CD8-positive, alpha-beta memory T cell (primary cell): ENCODE measurements around the gene ZDHHC9. TPM values are rescaled to one million over a fixed set of nuclear protein-coding genes. Genes with fewer than 3 reads are reported as not detected.

ENCODE experiments used
- CTCF ChIA-PET: fragments of 350-600 bp; sonication (Branson Sonifier 250); formaldehyde crosslinking; loops from one replicate; lab custom pipeline; 2021; ENCODE audit warnings: antibody characterized with exemption; lab: Charles Lee
- POLR2A ChIA-PET: fragments of 350-600 bp; sonication (Branson Sonifier 250); formaldehyde crosslinking; loops from one replicate; lab custom pipeline; 2021; ENCODE audit warnings: antibody characterized with exemption; lab: Charles Lee
- DNase-seq, 5 donors: peaks; one replicate each; pipeline versions ENCODE4 v3.0.0 to v3.0.0-alpha.2; 2020 to 2022; ENCODE audit warnings: mixed read lengths in 1 of 5
- H3K27ac ChIP-seq: one replicate; pipeline ENCODE4 v1.7.0; 2013; ENCODE audit warnings: low read depth, mild to moderate bottlenecking, low read length, moderate library complexity
- H3K27me3 ChIP-seq: 2 replicates; pipeline ENCODE4 v1.7.0; 2013; ENCODE audit warnings: low read length, mild to moderate bottlenecking; ENCODE audit not compliant: insufficient read depth, poor library complexity, severe bottlenecking
- H3K36me3 ChIP-seq: 2 replicates; pipeline ENCODE4 v1.7.0; 2013; ENCODE audit warnings: mild to moderate bottlenecking, low read length, moderate library complexity; ENCODE audit not compliant: insufficient read depth
- H3K4me1 ChIP-seq: 2 replicates; pipeline ENCODE4 v1.7.0; 2013; ENCODE audit warnings: mild to moderate bottlenecking, low read length, moderate library complexity; ENCODE audit not compliant: insufficient read depth
- H3K4me3 ChIP-seq: 2 replicates; pipeline ENCODE4 v1.7.0; 2013; ENCODE audit warnings: mild to moderate bottlenecking, low read length
- H3K9me3 ChIP-seq: 2 replicates; pipeline ENCODE4 v1.7.0; 2013; ENCODE audit warnings: mild to moderate bottlenecking, low read length
- H3K27ac Mint-ChIP-seq, 8 donors: one replicate each; pipeline ENCODE4 v1.8.0; 2020 to 2021; ENCODE audit warnings: mixed read lengths in 8 of 8, mild to moderate bottlenecking in 6 of 8, inconsistent platforms in 3 of 8, moderate library complexity in 3 of 8
- H3K27me3 Mint-ChIP-seq, 2 donors: one replicate each; pipeline ENCODE4 v1.8.0; 2020 to 2021; ENCODE audit warnings: mixed read lengths in 2 of 2, mild to moderate bottlenecking in 1 of 2, moderate library complexity in 1 of 2
- H3K36me3 Mint-ChIP-seq, 3 donors: one replicate each; pipeline ENCODE4 v1.8.0; 2020 to 2021; ENCODE audit warnings: mixed read lengths in 3 of 3, inconsistent platforms in 1 of 3, mild to moderate bottlenecking in 1 of 3
- H3K4me1 Mint-ChIP-seq, 3 donors: one replicate each; pipeline ENCODE4 v1.8.0; 2020 to 2021; ENCODE audit warnings: mixed read lengths in 3 of 3, inconsistent platforms in 1 of 3, mild to moderate bottlenecking in 1 of 3
- H3K4me3 Mint-ChIP-seq, 7 donors: one replicate each; pipeline ENCODE4 v1.8.0; 2020 to 2021; ENCODE audit warnings: mixed read lengths in 7 of 7, mild to moderate bottlenecking in 6 of 7, moderate library complexity in 4 of 7, inconsistent platforms in 2 of 7
- H3K9me3 Mint-ChIP-seq, 5 donors: one replicate each; pipeline ENCODE4 v1.8.0; 2020 to 2022; ENCODE audit warnings: mixed read lengths in 5 of 5, mild to moderate bottlenecking in 3 of 5, moderate library complexity in 2 of 5, inconsistent platforms in 1 of 5
- polyA plus RNA-seq: library from polyadenylated mRNA; unstranded; fragments of 300-500 nt; fragmentation: Illumina TruSeq; gene quantifications from one replicate; pipeline ENCODE4 v1.2.3, GENCODE V29; 2021
- total RNA-seq, 2 experiments: library from RNA; stranded (reverse); gene quantifications; one replicate each; pipeline ENCODE4 v1.2.3, GENCODE V29; 2021

The ZDHHC9 gene
- total and polyA plus RNA-seq, 3 experiments from 2014 or later: 4.6 to 11.5 (median 10.4) TPM

DNA sequence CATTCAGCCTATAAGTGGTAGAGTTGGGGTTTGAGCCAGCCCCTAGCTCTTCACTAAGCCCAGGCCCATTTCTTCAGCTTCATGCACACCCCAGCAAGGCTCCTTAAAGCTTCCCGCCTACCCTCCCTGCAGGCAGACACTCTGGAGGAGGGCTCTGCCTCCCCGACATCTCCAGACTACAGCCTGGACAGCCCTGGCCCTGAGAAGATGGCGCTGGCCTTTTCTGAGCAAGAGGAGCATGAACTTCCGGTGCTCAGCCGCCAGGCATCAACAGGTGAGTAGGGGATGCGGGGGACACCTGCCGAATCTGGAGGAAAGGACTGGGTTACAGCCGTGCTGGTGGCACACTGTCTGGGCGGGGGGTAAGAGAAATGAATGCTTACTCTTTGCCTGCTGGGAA is 52.9 kb downstream of the ZDHHC9 start:
- peaks cover 43% of the 10 kb centered on the region for H3K36me3 ChIP-seq
- peaks cover 0 to 5% of the 10 kb centered on the region in 2 donors for H3K27me3 Mint-ChIP-seq
- H3K27me3 ChIP-seq: no peaks in the 10 kb centered on the region
- H3K27ac ChIP-seq: no peak overlapping the region
- POLR2A ChIA-PET: interaction anchor here (1.3 kb wide), 1 partner anchor 23 kb away, joined by 6 read pairs; no protein-coding TSS in a partner anchor
- peaks cover 28 to 29% (median 29%) of the 10 kb centered on the region in 3 donors for H3K4me1 Mint-ChIP-seq
- CTCF ChIA-PET: interaction anchor here (1.1 kb wide), 1 partner anchor 31 kb away, joined by 4 read pairs; no protein-coding TSS in a partner anchor
- H3K9me3 Mint-ChIP-seq: no peaks in the 10 kb centered on the region
- no peak overlapping the region for H3K4me3 ChIP-seq
- H3K9me3 ChIP-seq: no peaks in the 10 kb centered on the region
- peak overlapping the region in 3 of 8 donors; percentile 66 to 91 (median 87) for H3K27ac Mint-ChIP-seq
- no peak overlapping the region for H3K4me3 Mint-ChIP-seq
- peaks cover 3 to 85% (median 10%) of the 10 kb centered on the region in 3 donors for H3K36me3 Mint-ChIP-seq
- no peak for DNase-seq
- peaks cover 17% of the 10 kb centered on the region for H3K4me1 ChIP-seq

- CTCF ChIA-PET: interaction anchor here (0.8 to 1.2 kb wide), 4 partner anchors 14 to 64 kb away, joined by 3 to 4 read pairs (median 3); no protein-coding TSS in a partner anchor
- Mint-ChIP-seq H3K27me3 (peaks cover 0 to 5% of the 10 kb centered on the region in 2 donors), H3K36me3 (peaks cover 7 to 85% (median 10%) of the 10 kb centered on the region in 3 donors), H3K9me3 (no peaks in the 10 kb centered on the region), H3K27ac (peak overlapping the region in 7 of 8 donors; percentile 61 to 91 (median 75)), H3K4me3 (no peak overlapping the region), H3K4me1 (peaks cover 34 to 36% (median 35%) of the 10 kb centered on the region in 3 donors)
- DNase-seq: no peak
- POLR2A ChIA-PET: interaction anchor here (1.3 kb wide), 1 partner anchor 23 kb away, joined by 6 read pairs; no protein-coding TSS in a partner anchor
- no peak overlapping the region for H3K27ac ChIP-seq
- no peak overlapping the region for H3K4me3 ChIP-seq
- H3K9me3 ChIP-seq: no peaks in the 10 kb centered on the region
- no peaks in the 10 kb centered on the region for H3K27me3 ChIP-seq
- H3K4me1 ChIP-seq: peaks cover 24% of the 10 kb centered on the region
- H3K36me3 ChIP-seq: peaks cover 43% of the 10 kb centered on the region
Observed at GRCh38 chrX:129790146-129790545, 53.5 kb downstream of the ZDHHC9 start.

DNA sequence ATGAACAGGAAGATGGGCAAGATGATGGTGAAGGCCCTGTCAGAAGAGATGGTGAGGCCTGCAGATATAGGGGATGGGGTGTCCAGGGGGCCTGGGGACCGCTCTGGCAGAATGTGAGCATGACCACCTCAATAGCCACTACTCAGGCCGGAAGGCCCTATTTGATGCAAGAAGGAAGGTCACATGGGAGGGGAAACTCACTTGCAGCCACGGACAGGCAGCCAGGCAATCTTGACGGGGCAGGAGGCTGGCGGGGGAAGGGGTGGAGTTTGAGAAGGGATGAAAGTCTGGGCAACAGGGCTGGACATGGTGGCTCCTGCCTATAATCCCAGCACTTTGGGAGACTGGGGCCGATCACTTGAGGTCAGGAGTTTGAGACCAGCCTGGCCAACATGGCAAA is 55.2 kb downstream of the ZDHHC9 start:
- Histone ChIP-seq H3K9me3 (no peaks in the 10 kb centered on the region), H3K27me3 (no peaks in the 10 kb centered on the region), H3K4me1 (peaks cover 37% of the 10 kb centered on the region), H3K27ac (no peak overlapping the region), H3K4me3 (no peak overlapping the region), H3K36me3 (peaks cover 48% of the 10 kb centered on the region)
- Mint-ChIP-seq H3K27ac (peak overlapping the region; percentile 47 to 90 (median 78)), H3K27me3 (peaks cover 0 to 5% of the 10 kb centered on the region in 2 donors), H3K4me1 (peaks cover 44 to 47% (median 45%) of the 10 kb centered on the region in 3 donors), H3K9me3 (no peaks in the 10 kb centered on the region), H3K36me3 (peaks cover 8 to 83% (median 18%) of the 10 kb centered on the region in 3 donors), H3K4me3 (peak overlapping the region in 2 of 7 donors; percentile 19 to 51)
- ChIA-PET CTCF (interaction anchor here (0.6 kb wide), 1 partner anchor 21 kb away, joined by 3 read pairs; no protein-coding TSS in a partner anchor), POLR2A (interaction anchor here (0.6 kb wide), 1 partner anchor 46 kb away, joined by 8 read pairs; no protein-coding TSS in a partner anchor)
- no peak for DNase-seq

DNA sequence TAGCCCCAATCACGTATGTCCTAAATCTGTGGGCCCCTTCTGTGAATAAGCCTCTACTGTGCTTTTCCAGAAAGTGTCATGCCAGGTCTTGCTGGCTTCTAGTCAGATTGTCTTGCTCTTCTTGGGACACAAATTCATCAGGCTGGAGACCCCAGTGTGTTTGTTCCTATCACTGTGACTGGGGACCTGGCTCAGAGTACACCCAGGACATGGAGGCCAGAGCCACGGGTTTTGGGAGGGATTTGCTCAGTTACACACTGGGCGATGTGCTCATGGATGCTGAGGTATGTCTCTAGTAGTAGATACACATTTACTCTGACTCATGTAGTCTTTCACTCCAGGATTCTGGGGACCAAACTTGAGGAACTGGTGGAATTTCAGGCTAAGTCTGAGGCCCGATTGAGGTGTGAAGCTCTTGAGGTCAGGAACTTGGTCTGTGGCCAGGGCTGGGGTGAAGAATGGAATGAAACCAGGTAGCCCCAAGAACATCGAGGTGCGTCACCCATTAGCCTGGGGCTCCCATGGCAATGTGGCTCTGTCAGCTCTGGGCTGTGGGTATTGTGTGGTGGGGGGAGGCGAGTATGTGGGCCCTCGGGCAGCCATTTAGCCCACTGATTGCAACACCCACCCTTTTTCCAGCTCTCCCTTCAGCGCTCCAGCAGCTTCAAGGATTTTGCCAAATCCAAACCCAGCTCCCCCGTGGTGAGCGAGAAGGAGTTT is 56.2 kb downstream of the ZDHHC9 start:
- H3K4me1 Mint-ChIP-seq: peaks cover 53 to 55% (median 55%) of the 10 kb centered on the region in 3 donors
- Histone ChIP-seq H3K27me3 (no peaks in the 10 kb centered on the region), H3K36me3 (peaks cover 44% of the 10 kb centered on the region), H3K9me3 (no peaks in the 10 kb centered on the region), H3K4me3 (no peak overlapping the region), H3K27ac (peak overlapping the region; percentile 24), H3K4me1 (peaks cover 48% of the 10 kb centered on the region)
- no peaks in the 10 kb centered on the region for H3K9me3 Mint-ChIP-seq
- peak overlapping the region; percentile 49 to 87 (median 68) for H3K4me3 Mint-ChIP-seq
- ChIA-PET CTCF (interaction anchor here (0.6 to 1.6 kb wide), 4 partner anchors 8 to 35 kb away, joined by 3 to 5 read pairs (median 3); no protein-coding TSS in a partner anchor), POLR2A (interaction anchor here (1.1 to 2.2 kb wide), 2 partner anchors 19 to 32 kb away, joined by 3 to 5 read pairs; no protein-coding TSS in a partner anchor)
- peaks cover 15 to 84% (median 23%) of the 10 kb centered on the region in 3 donors for H3K36me3 Mint-ChIP-seq
- peak overlapping the region; percentile 89 to 97 (median 92) for H3K27ac Mint-ChIP-seq
- peaks cover 0 to 5% of the 10 kb centered on the region in 2 donors for H3K27me3 Mint-ChIP-seq
- no peak for DNase-seq

DNA sequence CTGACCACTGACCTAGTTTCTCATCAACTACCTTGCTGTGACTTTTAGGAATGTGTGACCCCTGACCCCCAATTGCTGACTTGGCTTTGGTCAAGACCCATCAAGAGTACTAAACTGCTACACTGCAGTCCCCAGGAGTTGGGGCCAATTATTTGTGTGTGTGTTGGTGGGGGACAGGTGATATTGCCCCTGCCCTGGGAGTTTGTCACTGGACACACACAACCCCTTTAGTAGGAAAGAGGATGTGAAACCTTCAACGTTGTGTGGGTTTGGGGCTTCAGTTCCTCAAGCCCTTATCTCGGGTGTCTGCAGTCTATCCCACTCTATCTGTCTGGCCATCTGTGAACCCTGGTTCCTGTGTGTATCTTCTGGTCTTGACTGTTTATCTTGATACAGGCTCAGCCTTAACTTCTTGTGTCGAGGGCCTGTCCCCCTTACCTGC is 57.5 kb downstream of the ZDHHC9 start:
- Mint-ChIP-seq H3K4me1 (peaks cover 66% of the 10 kb centered on the region in 3 donors), H3K27me3 (peaks cover 0 to 5% of the 10 kb centered on the region in 2 donors), H3K9me3 (no peaks in the 10 kb centered on the region), H3K36me3 (peaks cover 14 to 84% (median 23%) of the 10 kb centered on the region in 3 donors), H3K27ac (peak overlapping the region; percentile 47 to 96 (median 86)), H3K4me3 (peak overlapping the region; percentile 54 to 100 (median 83))
- H3K27me3 ChIP-seq: no peaks in the 10 kb centered on the region
- no peaks in the 10 kb centered on the region for H3K9me3 ChIP-seq
- ChIA-PET CTCF (interaction anchor here (1.0 to 1.3 kb wide), 3 partner anchors 26 to 36 kb away, joined by 3 to 5 read pairs (median 3); no protein-coding TSS in a partner anchor), POLR2A (interaction anchor here (1.1 to 2.2 kb wide), 2 partner anchors 18 to 31 kb away, joined by 3 to 5 read pairs; no protein-coding TSS in a partner anchor)
- peak overlapping the region; percentile 41 for H3K4me3 ChIP-seq
- no peak for DNase-seq
- peaks cover 39% of the 10 kb centered on the region for H3K36me3 ChIP-seq
- H3K27ac ChIP-seq: peak overlapping the region; percentile 16
- H3K4me1 ChIP-seq: peaks cover 52% of the 10 kb centered on the region

- Mint-ChIP-seq H3K9me3 (no peaks in the 10 kb centered on the region), H3K4me3 (peak overlapping the region; percentile 54 to 100 (median 83)), H3K36me3 (peaks cover 14 to 83% (median 23%) of the 10 kb centered on the region in 3 donors), H3K27ac (peak overlapping the region; percentile 61 to 96 (median 88)), H3K4me1 (peaks cover 66 to 74% (median 73%) of the 10 kb centered on the region in 3 donors), H3K27me3 (peaks cover 0 to 5% of the 10 kb centered on the region in 2 donors)
- no peak for DNase-seq
- CTCF ChIA-PET: interaction anchor here (1.3 kb wide), 1 partner anchor 29 kb away, joined by 5 read pairs; no protein-coding TSS in a partner anchor
- POLR2A ChIA-PET: interaction anchor here (1.0 to 2.2 kb wide), 3 partner anchors 8 to 29 kb away, joined by 3 to 5 read pairs (median 4); no protein-coding TSS in a partner anchor
- H3K27me3 ChIP-seq: no peaks in the 10 kb centered on the region
- peak overlapping the region; percentile 9 for H3K27ac ChIP-seq
- peaks cover 52% of the 10 kb centered on the region for H3K4me1 ChIP-seq
- no peaks in the 10 kb centered on the region for H3K9me3 ChIP-seq
- peaks cover 30% of the 10 kb centered on the region for H3K36me3 ChIP-seq
- H3K4me3 ChIP-seq: peak overlapping the region; percentile 41
Observed at GRCh38 chrX:129785160-129785947, 58.3 kb downstream of the ZDHHC9 start.

DNA sequence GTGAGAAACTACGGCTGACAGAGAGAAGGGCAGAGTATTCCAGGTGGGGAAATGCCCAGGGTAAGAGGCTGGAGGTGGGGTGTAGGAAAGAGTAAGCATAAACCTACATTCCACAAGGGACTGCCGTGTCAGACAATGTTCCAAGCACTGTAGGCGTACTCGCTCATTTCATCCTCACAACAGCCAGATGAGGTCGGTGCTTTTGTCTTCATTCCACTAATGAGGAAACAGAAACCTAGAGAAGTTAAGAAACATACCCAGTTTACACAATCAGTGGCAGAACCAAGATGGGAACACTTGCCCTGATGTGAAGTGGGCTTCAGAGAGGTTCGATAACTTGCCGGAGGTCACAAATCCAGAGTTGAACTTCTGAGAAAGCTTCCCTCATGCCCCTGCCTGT is 59.3 kb downstream of the ZDHHC9 start:
- peaks cover 0 to 2% of the 10 kb centered on the region in 2 donors for H3K27me3 Mint-ChIP-seq
- peaks cover 26% of the 10 kb centered on the region for H3K36me3 ChIP-seq
- CTCF ChIA-PET: interaction anchor here (3.8 kb wide), 1 partner anchor 26 kb away, joined by 36 read pairs; no protein-coding TSS in a partner anchor
- H3K9me3 ChIP-seq: no peaks in the 10 kb centered on the region
- POLR2A ChIA-PET: interaction anchor here (1.2 to 5.1 kb wide), 2 partner anchors 14 to 29 kb away, joined by 6 to 82 read pairs; no protein-coding TSS in a partner anchor
- H3K27me3 ChIP-seq: no peaks in the 10 kb centered on the region
- DNase-seq: no peak
- peaks cover 66 to 83% (median 81%) of the 10 kb centered on the region in 3 donors for H3K4me1 Mint-ChIP-seq
- H3K9me3 Mint-ChIP-seq: peaks cover 0 to 2% (median 0%) of the 10 kb centered on the region in 5 donors
- H3K27ac ChIP-seq: no peak overlapping the region
- peaks cover 14 to 82% (median 20%) of the 10 kb centered on the region in 3 donors for H3K36me3 Mint-ChIP-seq
- peak overlapping the region; percentile 73 to 96 (median 90) for H3K27ac Mint-ChIP-seq
- peaks cover 54% of the 10 kb centered on the region for H3K4me1 ChIP-seq
- peak overlapping the region; percentile 72 for H3K4me3 ChIP-seq
- peak overlapping the region; percentile 87 to 100 (median 97) for H3K4me3 Mint-ChIP-seq
